HEK293 (cell line): ENCODE measurements around the gene EPS8L3.

Experiments
- CTCF ChIA-PET: fragments of 350-600 bp; formaldehyde crosslinking; extraction: SDS; loops from one replicate; lab custom pipeline; 2021; ENCODE audit warnings: antibody characterized with exemption; lab: Yijun Ruan, JAX
- POLR2A ChIA-PET: fragments of 300-600 bp; formaldehyde crosslinking; extraction: SDS; loops from one replicate; lab custom pipeline; 2020; ENCODE audit warnings: antibody characterized with exemption, inconsistent platforms; lab: Yijun Ruan, JAX
- H3K27ac ChIP-seq: fragments of 200-500 bp; sonication (Bioruptor generic); 2 replicates; pipeline ENCODE4 v1.5.1; 2014; ENCODE audit warnings: low read depth, low read length, control low read depth, inconsistent platforms; ENCODE audit errors: extremely low read depth
- H3K36me3 ChIP-seq, 2 experiments: fragments of 200-500 bp in 1 of 2; sonication (Bioruptor generic) in 1 of 2; 1 replicate in 1 of 2; 2 replicates in 1 of 2; pipeline ENCODE4 v1.5.1; 2014 to 2017; ENCODE audit warnings: inconsistent platforms in 2 of 2, low read length in 2 of 2; ENCODE audit not compliant: control insufficient read depth in 2 of 2, insufficient read depth in 1 of 2
- H3K4me1 ChIP-seq: fragments of 200-500 bp; sonication (Bioruptor generic); 2 replicates; pipeline ENCODE4 v1.5.1; 2014; ENCODE audit warnings: mild to moderate bottlenecking, low read length, inconsistent platforms; ENCODE audit not compliant: control insufficient read depth, insufficient read depth
- H3K4me3 ChIP-seq: 2 replicates; pipeline ENCODE4 v1.5.1; 2011; ENCODE audit warnings: low read depth, mild to moderate bottlenecking, control low read depth, low read length, moderate library complexity
- H3K9me3 ChIP-seq: fragments of 200-500 bp; sonication (Bioruptor generic); 2 replicates; pipeline ENCODE4 v1.5.1; 2014; ENCODE audit warnings: low read depth, low read length, inconsistent platforms; ENCODE audit not compliant: control insufficient read depth, insufficient read depth
- AEBP2 ChIP-seq: fragments of 450-650 bp; formaldehyde crosslinking; IDR thresholded peaks from 2 replicates; pipeline ENCODE4 v1.5.1; 2016; ENCODE audit warnings: missing biosample characterization, missing genetic modification characterization, borderline replicate concordance
- IKZF3 ChIP-seq: fragments of 450-650 bp; IDR thresholded peaks from 2 replicates; pipeline ENCODE4 v1.5.0; 2018; ENCODE audit warnings: missing biosample characterization, mild to moderate bottlenecking, missing genetic modification characterization, moderate library complexity
- KLF1 ChIP-seq: fragments of 450-650 bp; formaldehyde crosslinking; IDR thresholded peaks from 2 replicates; pipeline ENCODE4 v1.5.1; 2016; ENCODE audit warnings: missing biosample characterization, missing genetic modification characterization
- PRDM10 ChIP-seq: fragments of 450-650 bp; formaldehyde crosslinking; IDR thresholded peaks from 2 replicates; pipeline ENCODE4 v1.5.1; 2016; ENCODE audit warnings: missing biosample characterization, missing genetic modification characterization
- PRDM4 ChIP-seq: fragments of 450-650 bp; formaldehyde crosslinking; IDR thresholded peaks from 2 replicates; pipeline ENCODE4 v1.5.1; 2017; ENCODE audit warnings: missing biosample characterization, missing genetic modification characterization
- SETDB1 ChIP-seq: IDR thresholded peaks from one replicate; pipeline ENCODE4 v1.6.1; 2017; ENCODE audit warnings: mild to moderate bottlenecking, low read length, moderate library complexity, mixed read lengths; ENCODE audit not compliant: insufficient read length
- WT1 ChIP-seq: fragments of 450-650 bp; formaldehyde crosslinking; IDR thresholded peaks from 2 replicates; pipeline ENCODE4 v1.5.1; 2016; ENCODE audit warnings: missing biosample characterization, missing genetic modification characterization
- ZBTB1 ChIP-seq: fragments of 450-650 bp; formaldehyde crosslinking; IDR thresholded peaks from 2 replicates; pipeline ENCODE4 v1.5.1; 2016; ENCODE audit warnings: missing biosample characterization, missing genetic modification characterization
- ZNF114 ChIP-seq: fragments of 450-650 bp; formaldehyde crosslinking; IDR thresholded peaks from 2 replicates; pipeline ENCODE4 v1.5.0; 2017; ENCODE audit warnings: missing biosample characterization, missing genetic modification characterization
- ZNF184 ChIP-seq: fragments of 450-650 bp; IDR thresholded peaks from 2 replicates; pipeline ENCODE4 v1.5.1; 2018; ENCODE audit warnings: missing biosample characterization, mild to moderate bottlenecking, missing genetic modification characterization
- ZNF19 ChIP-seq: fragments of 450-650 bp; formaldehyde crosslinking; IDR thresholded peaks from 2 replicates; pipeline ENCODE4; 2016; ENCODE audit warnings: missing biosample characterization, missing genetic modification characterization, low read depth
- ZNF221 ChIP-seq: fragments of 450-650 bp; formaldehyde crosslinking; IDR thresholded peaks from 2 replicates; pipeline ENCODE4 v1.5.1; 2017; ENCODE audit warnings: missing biosample characterization, missing genetic modification characterization, borderline replicate concordance
- ZNF266 ChIP-seq: fragments of 450-650 bp; formaldehyde crosslinking; IDR thresholded peaks from 2 replicates; pipeline ENCODE4 v1.5.1; 2016; ENCODE audit warnings: missing biosample characterization, missing genetic modification characterization, low read depth
- ZNF48 ChIP-seq: fragments of 450-650 bp; formaldehyde crosslinking; IDR thresholded peaks from 2 replicates; pipeline ENCODE4 v1.5.1; 2016; ENCODE audit warnings: missing biosample characterization, missing genetic modification characterization
- ZNF544 ChIP-seq: fragments of 450-650 bp; formaldehyde crosslinking; IDR thresholded peaks from 2 replicates; pipeline ENCODE4 v1.5.0; 2017; ENCODE audit warnings: missing biosample characterization, missing genetic modification characterization
- ZNF610 ChIP-seq: fragments of 450-650 bp; formaldehyde crosslinking; IDR thresholded peaks from 2 replicates; pipeline ENCODE4 v1.5.1; 2016; ENCODE audit warnings: missing biosample characterization, missing genetic modification characterization, borderline replicate concordance
- ZNF670 ChIP-seq: fragments of 450-650 bp; formaldehyde crosslinking; IDR thresholded peaks from 2 replicates; pipeline ENCODE4 v1.5.1; 2016; ENCODE audit warnings: missing biosample characterization, missing genetic modification characterization, low read depth
- ZNF677 ChIP-seq: fragments of 450-650 bp; IDR thresholded peaks from 2 replicates; pipeline ENCODE4 v1.5.0; 2018; ENCODE audit warnings: missing biosample characterization, mild to moderate bottlenecking, missing genetic modification characterization, moderate library complexity
- ZNF76 ChIP-seq: fragments of 450-650 bp; formaldehyde crosslinking; IDR thresholded peaks from 2 replicates; pipeline ENCODE4; 2016; ENCODE audit warnings: low read depth, missing biosample characterization, missing genetic modification characterization, borderline replicate concordance
- ZNF785 ChIP-seq: fragments of 450-650 bp; formaldehyde crosslinking; IDR thresholded peaks from 2 replicates; pipeline ENCODE4 v1.5.1; 2016; ENCODE audit warnings: missing biosample characterization, missing genetic modification characterization
- ZXDB ChIP-seq: fragments of 450-650 bp; formaldehyde crosslinking; IDR thresholded peaks from 2 replicates; pipeline ENCODE4 v1.5.1; 2016; ENCODE audit warnings: missing biosample characterization, missing genetic modification characterization
- TF ChIP-seq, protein P1 (sequence below): fragments of 450-650 bp; formaldehyde crosslinking; IDR thresholded peaks from 2 replicates; pipeline ENCODE4 v1.5.1; 2016; ENCODE audit warnings: missing biosample characterization, missing genetic modification characterization

EPS8L3 gene

DNA sequence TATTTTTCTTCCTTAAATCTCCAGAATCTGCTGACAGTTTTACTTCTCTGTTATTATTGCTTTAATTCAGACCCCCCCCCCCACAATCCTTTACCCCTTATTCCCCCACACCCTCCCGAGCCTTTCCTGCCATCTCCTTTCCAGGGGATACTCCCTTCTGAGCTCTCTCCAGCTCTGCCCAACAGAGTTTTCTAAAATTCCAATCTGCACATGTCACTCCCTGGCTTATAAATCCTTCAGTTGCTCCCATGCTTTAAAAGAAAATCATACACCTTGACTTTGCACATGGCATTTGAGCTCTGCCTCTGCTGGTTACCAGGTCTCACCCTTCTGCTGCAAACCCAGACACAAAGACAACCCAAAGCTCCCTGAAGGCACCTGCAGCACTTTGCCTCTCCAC lies 11.7 kb upstream of the EPS8L3 start:
- no peak overlapping the region for H3K4me3 ChIP-seq
- ChIA-PET CTCF (interaction anchor here (0.7 to 17.6 kb wide), 15 partner anchors 14 to 340 kb away, joined by 3 to 522 read pairs (median 13); partner anchors contain the start of gene AHCYL1), POLR2A (interaction anchor here (0.5 to 2.5 kb wide), 5 partner anchors 136 to 227 kb away, joined by 3 to 20 read pairs (median 6); partner anchors contain the start of genes AHCYL1, AMPD2, GNAI3 and GNAT2)
- no peaks in the 10 kb centered on the region for H3K4me1 ChIP-seq
- TF ChIP-seq, protein P1, sequence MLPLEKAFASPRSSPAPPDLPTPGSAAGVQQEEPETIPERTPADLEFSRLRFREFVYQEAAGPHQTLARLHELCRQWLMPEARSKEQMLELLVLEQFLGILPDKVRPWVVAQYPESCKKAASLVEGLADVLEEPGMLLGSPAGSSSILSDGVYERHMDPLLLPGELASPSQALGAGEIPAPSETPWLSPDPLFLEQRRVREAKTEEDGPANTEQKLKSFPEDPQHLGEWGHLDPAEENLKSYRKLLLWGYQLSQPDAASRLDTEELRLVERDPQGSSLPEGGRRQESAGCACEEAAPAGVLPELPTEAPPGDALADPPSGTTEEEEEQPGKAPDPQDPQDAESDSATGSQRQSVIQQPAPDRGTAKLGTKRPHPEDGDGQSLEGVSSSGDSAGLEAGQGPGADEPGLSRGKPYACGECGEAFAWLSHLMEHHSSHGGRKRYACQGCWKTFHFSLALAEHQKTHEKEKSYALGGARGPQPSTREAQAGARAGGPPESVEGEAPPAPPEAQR (tag by site-specific recombination) = no peak
- no peak for TF ChIP-seq ZXDB (tag by site-specific recombination)
- no peak for TF ChIP-seq WT1 (tag by site-specific recombination)
- TF ChIP-seq ZNF610 (tag by site-specific recombination) = no peak
- TF ChIP-seq ZNF19 (tag by site-specific recombination) = no peak
- TF ChIP-seq ZNF184 = no peak
- H3K36me3 ChIP-seq = no peaks in the 10 kb centered on the region
- H3K27ac ChIP-seq = no peak overlapping the region
- no peaks in the 10 kb centered on the region for H3K9me3 ChIP-seq

DNA sequence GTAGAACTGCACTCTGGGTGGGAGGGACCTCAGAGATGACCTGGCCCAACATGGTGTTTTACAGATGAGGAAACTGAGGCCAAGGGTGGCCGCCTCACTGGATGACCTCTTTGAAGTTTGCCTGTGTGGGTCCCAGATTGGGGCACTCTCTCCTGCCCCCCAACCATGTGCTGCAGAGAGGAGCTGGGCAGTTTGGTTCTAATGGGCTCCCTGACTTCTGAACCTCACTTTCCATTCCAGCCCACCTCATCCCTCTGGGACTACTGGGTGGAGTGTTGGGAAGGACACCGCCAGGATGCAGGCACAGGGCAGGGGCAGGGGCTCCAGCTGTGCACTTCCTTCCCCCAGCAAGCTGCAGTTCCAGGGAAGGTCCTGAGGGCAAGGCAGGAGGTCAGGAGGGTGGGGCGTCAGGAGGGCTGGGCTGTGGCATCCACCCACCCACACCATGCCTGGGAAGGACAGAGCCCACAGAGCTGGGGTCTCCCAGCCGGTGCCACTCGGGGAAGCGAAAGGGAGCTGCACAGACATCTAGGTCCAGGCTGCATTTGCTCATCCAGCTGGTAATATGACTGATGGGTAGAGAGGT lies 10.3 kb upstream of the EPS8L3 start:
- TF ChIP-seq PRDM10 (no peak), AEBP2 (no peak), ZNF48 (no peak), ZNF114 (tag by site-specific recombination) (no peak), ZNF677 (tag by site-specific recombination) (no peak), KLF1 (tag by site-specific recombination) (no peak), ZNF221 (tag by site-specific recombination) (no peak), ZNF544 (tag by site-specific recombination) (no peak), ZNF785 (no peak), IKZF3 (tag by site-specific recombination) (no peak), PRDM4 (tag by site-specific recombination) (no peak), ZNF76 (no peak), ZNF670 (tag by site-specific recombination) (no peak), ZNF266 (no peak), ZBTB1 (tag by site-specific recombination) (no peak), SETDB1 (no peak)
- H3K9me3 ChIP-seq = no peaks in the 10 kb centered on the region
- H3K4me1 ChIP-seq = no peaks in the 10 kb centered on the region
- ChIA-PET CTCF (interaction anchor here (0.6 to 17.6 kb wide), 41 partner anchors 8 to 687 kb away, joined by 3 to 522 read pairs (median 4); partner anchors contain the start of gene AHCYL1), POLR2A (interaction anchor here (0.8 to 2.5 kb wide), 3 partner anchors 211 to 228 kb away, joined by 3 to 20 read pairs (median 6); partner anchors contain the start of genes AHCYL1 and GNAI3)
- H3K27ac ChIP-seq = no peak overlapping the region
- H3K36me3 ChIP-seq = no peaks in the 10 kb centered on the region
- H3K4me3 ChIP-seq = no peak overlapping the region
